IPS DF 6.9 (cell line): ENCODE measurements around the gene CDH10.

Source experiments
- DNase-seq: peaks from one replicate; pipeline ENCODE4 v3.0.0-alpha.2; 2013; ENCODE audit warnings: low read depth, low spot score
- H3K27ac ChIP-seq: one replicate; pipeline ENCODE4 v1.5.1; 2013; ENCODE audit warnings: low read length, control low read depth
- H3K27me3 ChIP-seq: 2 replicates; pipeline ENCODE4 v1.6.1; 2013; ENCODE audit warnings: mild to moderate bottlenecking, low read length; ENCODE audit not compliant: control insufficient read depth, insufficient read depth
- H3K36me3 ChIP-seq: 2 replicates; pipeline ENCODE4 v1.6.1; 2013; ENCODE audit warnings: low read length; ENCODE audit not compliant: control insufficient read depth, insufficient read depth
- H3K4me1 ChIP-seq: 2 replicates; pipeline ENCODE4 v1.6.1; 2013; ENCODE audit warnings: low read length; ENCODE audit not compliant: control insufficient read depth, insufficient read depth
- H3K4me3 ChIP-seq: 2 replicates; pipeline ENCODE4 v1.5.1; 2013; ENCODE audit warnings: mild to moderate bottlenecking, low read length
- H3K9me3 ChIP-seq: 2 replicates; pipeline ENCODE4 v1.6.1; 2013; ENCODE audit warnings: low read length, inconsistent platforms; ENCODE audit not compliant: control insufficient read depth, insufficient read depth
- WGBS: extraction: QIAGEN DNeasy Blood & Tissue Kit; methylation state at CpG from one replicate; pipeline ENCODE4 v1.1.7; 2013; ENCODE audit warnings: mixed read lengths, missing lambda C conversion rate; ENCODE audit not compliant: insufficient read length, insufficient coverage; 5-methylcytosine and 5-hydroxymethylcytosine counted together

The CDH10 gene

DNA sequence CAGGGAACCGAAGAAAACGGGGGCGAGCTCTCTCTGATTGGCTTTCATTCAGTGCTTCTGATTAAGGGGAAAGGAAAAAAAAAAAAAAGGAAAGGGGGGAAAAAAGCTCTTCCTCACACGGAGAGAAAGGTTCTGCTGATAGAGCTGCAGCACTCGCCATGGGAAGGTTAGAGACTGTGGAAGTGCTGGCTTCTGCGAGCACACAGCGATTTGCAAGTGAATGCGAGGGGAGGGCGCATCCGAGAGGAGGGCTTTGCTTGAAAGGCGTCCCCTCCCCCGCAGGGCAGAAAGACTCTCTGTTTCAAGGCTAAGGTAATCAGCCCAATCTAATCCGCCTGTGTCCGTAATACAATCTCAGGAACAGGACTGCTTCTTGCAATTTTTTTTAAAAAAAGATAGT lies at the start of gene CDH10:
TSS of gene CDH10 (minus strand) at position 218 of the 400 bp plus-strand sequence. CDS start 51,488 bp downstream, outside the sequence.
- Histone ChIP-seq H3K27me3 (peaks cover 2% of the 10 kb centered on the region; the same call in 1 of the 2 replicates), H3K27ac (no peak within 1 kb of the TSS), H3K9me3 (no peaks in the 10 kb centered on the region), H3K36me3 (no peaks in the 10 kb centered on the region), H3K4me1 (no peaks in the 10 kb centered on the region), H3K4me3 (no peak within 1 kb of the TSS)
- DNase-seq: peak; percentile 89
- WGBS: no CpG with 5 or more reads among the region's 14 CpGs

DNA sequence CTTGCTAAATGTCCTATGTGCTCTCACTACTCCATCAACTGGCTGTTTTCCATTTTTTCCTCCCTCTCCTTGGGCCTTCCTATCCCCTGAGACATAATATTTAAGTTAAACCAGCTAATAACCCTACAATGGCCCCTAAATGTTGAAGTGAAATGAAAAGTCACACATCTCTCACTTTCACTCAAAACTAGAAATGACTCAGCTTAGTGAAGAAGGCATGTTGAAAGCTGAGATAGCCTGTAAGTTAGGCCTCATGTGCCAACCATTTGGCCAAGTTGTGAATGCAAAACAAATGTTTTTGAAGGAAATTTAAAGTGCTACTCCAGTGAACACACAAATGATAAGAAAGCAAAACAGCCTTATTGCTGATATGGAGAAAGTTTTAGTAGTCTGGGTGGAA lies 48.8 kb upstream of the CDH10 start:
- Histone ChIP-seq H3K36me3 (no peaks in the 10 kb centered on the region), H3K4me3 (no peak overlapping the region), H3K27ac (no peak overlapping the region), H3K9me3 (no peaks in the 10 kb centered on the region), H3K27me3 (no peaks in the 10 kb centered on the region), H3K4me1 (no peaks in the 10 kb centered on the region)
- DNase-seq: no peak

DNA sequence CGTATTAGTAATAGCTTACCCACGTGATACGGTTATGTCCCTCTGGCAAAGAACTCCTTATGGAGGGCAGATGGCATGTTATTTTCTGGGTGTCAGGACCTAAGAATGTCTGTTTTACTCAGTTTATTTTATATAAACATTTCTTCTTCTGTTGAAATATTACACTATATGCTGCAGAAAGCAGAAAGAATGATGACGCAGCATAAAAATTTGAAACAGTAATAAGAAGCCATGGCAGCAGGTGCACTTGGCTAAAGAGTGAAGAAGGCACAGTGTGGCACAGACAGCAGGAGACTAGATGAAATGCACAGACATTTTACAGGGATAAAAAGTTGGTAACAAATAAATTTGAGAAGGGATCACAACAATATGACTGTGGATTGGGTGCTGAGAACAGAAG lies 46.3 kb upstream of the CDH10 start:
- WGBS: no CpG with 5 or more reads among the region's 4 CpGs
- H3K27ac ChIP-seq: no peak overlapping the region
- no peaks in the 10 kb centered on the region for H3K9me3 ChIP-seq
- H3K36me3 ChIP-seq: no peaks in the 10 kb centered on the region
- DNase-seq: no peak
- no peaks in the 10 kb centered on the region for H3K4me1 ChIP-seq
- no peaks in the 10 kb centered on the region for H3K27me3 ChIP-seq
- H3K4me3 ChIP-seq: no peak overlapping the region

DNA sequence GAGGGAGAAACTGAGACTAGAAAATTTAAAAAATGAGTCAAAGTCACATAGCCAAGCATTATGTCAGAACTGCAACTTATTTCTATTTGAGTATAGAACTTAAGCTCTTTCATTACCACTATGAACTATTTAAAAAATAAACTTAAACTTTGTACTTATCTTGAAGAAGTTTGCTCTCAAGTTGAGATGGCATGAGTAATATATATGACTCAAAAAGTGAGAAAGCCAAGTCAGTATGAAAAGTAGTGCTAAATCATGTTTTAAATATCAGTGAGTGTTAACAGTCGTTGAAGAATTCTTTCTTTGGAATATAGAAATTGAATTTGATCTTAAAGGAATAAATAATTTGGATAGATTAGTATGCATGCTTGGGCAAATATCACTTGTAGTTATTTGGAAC lies 36.3 kb upstream of the CDH10 start:
- H3K36me3 ChIP-seq: no peaks in the 10 kb centered on the region
- H3K27ac ChIP-seq: no peak overlapping the region
- DNase-seq: no peak
- no peaks in the 10 kb centered on the region; the same call in 1 of the 2 replicates for H3K9me3 ChIP-seq
- 100% methylated on average over 1 of the region's 1 CpG for WGBS
- H3K4me1 ChIP-seq: no peaks in the 10 kb centered on the region
- no peak overlapping the region for H3K4me3 ChIP-seq
- no peaks in the 10 kb centered on the region for H3K27me3 ChIP-seq

DNA sequence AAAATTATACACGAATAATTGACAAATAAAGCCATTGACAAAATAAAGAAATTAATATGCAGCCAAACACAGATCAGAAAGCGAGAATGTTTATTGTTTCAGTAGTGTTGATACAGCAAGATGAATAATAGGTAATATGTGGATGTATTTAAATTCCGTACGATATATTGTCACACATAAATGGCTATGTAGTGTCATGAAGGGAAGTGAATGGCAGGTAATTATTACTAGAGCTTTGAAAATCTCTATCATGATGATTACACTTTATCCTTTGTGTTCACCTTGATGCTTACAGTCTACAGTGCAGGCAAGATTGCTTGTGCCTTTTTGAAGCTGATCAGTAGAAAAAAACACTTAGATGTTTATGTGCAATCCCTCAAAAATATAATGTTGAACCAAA lies 23.3 kb upstream of the CDH10 start:
- no peaks in the 10 kb centered on the region for H3K36me3 ChIP-seq
- 100% methylated on average over 3 of the region's 4 CpGs for WGBS

DNA sequence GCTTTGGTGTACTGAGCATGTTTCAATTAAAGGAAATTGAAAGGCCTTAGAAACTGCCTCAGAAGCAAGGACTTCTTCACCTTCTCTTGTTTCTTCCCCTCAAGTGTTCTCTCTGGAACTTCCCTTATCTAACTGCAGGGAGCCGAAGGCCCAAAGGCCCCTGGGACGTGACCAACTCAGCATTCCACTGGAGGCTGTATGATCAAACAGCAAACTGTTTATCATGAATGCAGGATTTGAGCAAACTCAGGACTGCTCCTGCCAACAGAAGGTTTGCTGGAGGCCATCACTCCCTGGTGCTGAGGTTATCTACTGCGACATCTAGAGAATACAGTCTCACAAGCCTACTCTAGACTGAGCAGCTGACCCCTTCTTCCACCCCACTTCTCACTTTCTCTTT lies 4.8 kb upstream of the CDH10 start:
- H3K36me3 ChIP-seq: no peaks in the 10 kb centered on the region
- H3K4me3 ChIP-seq: no peak overlapping the region
- DNase-seq: no peak
- H3K27ac ChIP-seq: no peak overlapping the region
- H3K4me1 ChIP-seq: peaks cover 2% of the 10 kb centered on the region
- no CpG with 5 or more reads among the region's 3 CpGs for WGBS
- H3K27me3 ChIP-seq: no peaks in the 10 kb centered on the region
- H3K9me3 ChIP-seq: no peaks in the 10 kb centered on the region

More for the DNA sequence above, 23.3 kb upstream of the CDH10 start:
- H3K4me1 ChIP-seq: no peaks in the 10 kb centered on the region
- no peak for DNase-seq
- no peaks in the 10 kb centered on the region for H3K27me3 ChIP-seq
- H3K9me3 ChIP-seq: no peaks in the 10 kb centered on the region
- no peak overlapping the region for H3K27ac ChIP-seq
- H3K4me3 ChIP-seq: no peak overlapping the region

DNA sequence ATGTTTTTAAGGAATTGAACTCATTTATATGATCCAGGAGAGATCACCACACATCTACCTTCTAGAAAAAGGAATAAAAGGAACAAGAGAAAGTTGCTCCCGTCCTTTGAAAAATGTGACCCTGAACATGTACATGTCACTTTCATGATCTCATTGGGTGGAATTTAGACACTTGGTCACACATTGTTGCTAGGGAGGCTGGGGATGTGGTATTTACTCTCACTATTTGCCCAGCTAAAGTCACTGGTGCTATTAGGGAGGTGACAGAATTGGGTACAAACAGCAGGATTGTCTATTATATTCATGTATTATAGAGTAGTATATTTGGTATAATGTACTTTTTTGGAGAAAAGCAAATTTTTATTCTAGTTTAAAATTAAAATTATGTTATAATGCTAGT lies 2.1 kb upstream of the CDH10 start:
- Histone ChIP-seq H3K27ac (no peak overlapping the region), H3K4me3 (no peak overlapping the region), H3K36me3 (no peaks in the 10 kb centered on the region), H3K4me1 (peaks cover 2% of the 10 kb centered on the region), H3K9me3 (no peaks in the 10 kb centered on the region), H3K27me3 (peaks cover 2% of the 10 kb centered on the region; the same call in 1 of the 2 replicates)
- DNase-seq: no peak
- no CpG with 5 or more reads among the region's 1 CpG for WGBS

DNA sequence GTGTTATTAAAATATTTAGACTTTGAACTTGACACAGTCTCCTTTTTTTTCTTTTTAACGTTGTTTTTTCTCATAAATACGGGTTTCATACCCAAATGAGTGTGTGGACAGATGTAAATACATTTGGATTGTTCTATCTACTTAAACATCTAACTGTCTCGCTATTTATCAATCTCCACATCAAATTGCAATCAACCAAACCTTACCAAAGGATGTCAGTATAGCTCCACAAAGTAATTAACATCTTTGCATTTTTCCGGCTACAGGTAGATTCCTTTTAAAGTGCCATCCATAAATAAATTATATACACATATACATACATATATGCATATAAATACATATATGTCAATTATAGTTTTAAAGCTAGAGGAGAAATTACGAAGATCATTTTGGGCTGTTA lies 705 bp upstream of the CDH10 start:
- no peaks in the 10 kb centered on the region for H3K4me1 ChIP-seq
- DNase-seq: no peak
- no peak overlapping the region for H3K27ac ChIP-seq
- peaks cover 2% of the 10 kb centered on the region; the same call in 1 of the 2 replicates for H3K27me3 ChIP-seq
- H3K4me3 ChIP-seq: no peak overlapping the region
- no peaks in the 10 kb centered on the region for H3K36me3 ChIP-seq
- no peaks in the 10 kb centered on the region for H3K9me3 ChIP-seq
- no CpG with 5 or more reads among the region's 5 CpGs for WGBS

DNA sequence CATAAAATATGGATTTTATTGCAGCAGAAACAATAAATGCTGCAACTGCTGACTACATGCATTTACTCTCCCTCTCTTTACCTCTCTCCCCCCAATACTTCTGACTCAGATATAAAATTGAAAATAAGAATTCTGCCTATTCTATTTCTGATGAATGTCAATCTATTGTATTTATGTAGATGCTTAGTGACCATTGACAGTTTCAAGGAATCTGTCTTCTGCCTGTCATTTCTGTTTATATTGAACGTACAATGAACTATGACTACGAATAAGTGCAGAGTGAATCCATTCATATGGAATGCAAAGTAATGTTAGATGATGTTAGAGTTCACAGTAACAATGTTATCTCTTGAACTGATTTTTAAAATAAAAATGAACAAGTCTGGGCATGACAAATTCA lies 898 bp downstream of the CDH10 start:
- DNase-seq: no peak
- H3K36me3 ChIP-seq: no peaks in the 10 kb centered on the region
- no CpG with 5 or more reads among the region's 2 CpGs for WGBS
- H3K27ac ChIP-seq: no peak overlapping the region
- H3K4me3 ChIP-seq: no peak overlapping the region
- peaks cover 2% of the 10 kb centered on the region; the same call in 1 of the 2 replicates for H3K27me3 ChIP-seq
- H3K4me1 ChIP-seq: no peaks in the 10 kb centered on the region
- no peaks in the 10 kb centered on the region for H3K9me3 ChIP-seq

DNA sequence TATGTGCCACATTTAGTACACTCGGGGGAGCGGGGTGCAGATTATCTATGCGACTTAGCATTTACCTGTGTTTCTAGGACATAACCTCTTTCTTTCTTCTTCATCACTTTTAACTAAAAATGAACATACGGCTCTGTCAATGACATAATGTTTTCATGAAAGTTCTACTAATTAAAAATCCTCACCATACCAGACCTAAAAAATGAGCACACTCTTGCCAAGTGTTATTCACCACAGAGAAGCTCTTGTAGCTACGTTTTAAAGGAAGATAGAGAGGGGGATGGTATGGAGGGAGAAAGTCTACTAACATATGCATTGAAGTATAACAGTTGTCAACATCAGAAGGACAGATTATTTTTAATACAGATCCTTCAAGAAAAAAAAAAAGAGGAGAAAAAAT lies 1.6 kb downstream of the CDH10 start:
- Histone ChIP-seq H3K27ac (no peak overlapping the region), H3K27me3 (peaks cover 2% of the 10 kb centered on the region; the same call in 1 of the 2 replicates), H3K4me1 (no peaks in the 10 kb centered on the region), H3K4me3 (no peak overlapping the region), H3K36me3 (no peaks in the 10 kb centered on the region), H3K9me3 (no peaks in the 10 kb centered on the region)
- no peak for DNase-seq
- no CpG with 5 or more reads among the region's 5 CpGs for WGBS

DNA sequence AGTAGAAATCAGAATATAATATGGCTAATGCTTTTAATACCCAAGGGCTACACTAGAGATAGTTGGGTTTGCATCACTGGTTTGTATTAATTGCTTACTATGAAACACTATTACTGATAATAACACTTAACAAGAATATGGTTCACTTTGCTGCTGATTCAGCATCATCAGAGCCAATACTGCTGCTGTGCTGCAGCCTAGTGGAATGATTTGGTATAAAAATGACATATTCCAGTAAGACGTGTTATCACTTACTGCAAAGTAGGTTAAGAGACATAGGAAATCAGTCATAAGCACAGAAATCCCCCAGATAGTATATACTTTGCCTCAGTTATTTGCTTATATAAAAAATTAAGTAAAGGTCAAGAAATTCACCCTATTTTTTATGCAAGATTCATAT lies 2.8 kb downstream of the CDH10 start:
- no peak overlapping the region for H3K27ac ChIP-seq
- H3K36me3 ChIP-seq: no peaks in the 10 kb centered on the region
- H3K4me3 ChIP-seq: no peak overlapping the region
- no CpG with 5 or more reads among the region's 1 CpG for WGBS
- peaks cover 2% of the 10 kb centered on the region; the same call in 1 of the 2 replicates for H3K27me3 ChIP-seq
- no peak for DNase-seq
- H3K9me3 ChIP-seq: no peaks in the 10 kb centered on the region
- no peaks in the 10 kb centered on the region for H3K4me1 ChIP-seq
